ENCODE data around the gene PLCG2. TPM values are rescaled to one million over a fixed set of nuclear protein-coding genes. Genes with fewer than 3 reads are reported as not detected.

Gene PLCG2
- total RNA-seq, 1 experiment from 2014 or later = 3.5 TPM

GRCh38 chr16:81910366-81910885 lies 131.3 kb downstream of the PLCG2 start:
- ATAC-seq (no peak), DNase-seq (no peak)
- no peaks in the 10 kb centered on the region for H3K9me2 ChIP-seq (replicated peaks; ENCODE audit: low read length)
- H3K27me3 ChIP-seq (ENCODE audit: low read length) = no peaks in the 10 kb centered on the region
- no peak overlapping the region for H3K4me2 ChIP-seq (ENCODE audit: low read length)
- no peaks in the 10 kb centered on the region for H3K36me3 ChIP-seq (ENCODE audit: low read depth, low read length)
- no peak overlapping the region for H2AFZ ChIP-seq (ENCODE audit: low read length)
- intact Hi-C loops (cut with micrococcal nuclease) = no loop called here
- BruUV-seq (replicated peaks) = no TSS peak
- no peaks in the 10 kb centered on the region for H3F3A ChIP-seq (ENCODE audit: low read length, unreplicated experiment)
- CTCF ChIA-PET = no interaction called here
- TF ChIP-seq EZH2phosphoT487 (IDR thresholded peaks at IDR 0.05; ENCODE audit: borderline replicate concordance, low read length) (no peak), EZH2 (IDR thresholded peaks at IDR 0.05; ENCODE audit: low read length, unreplicated experiment) (no peak), CTCF (conservative IDR thresholded peaks at IDR 0.05; ENCODE audit: low read depth, low read length) (no peak)
- no peak overlapping the region for H3K9ac ChIP-seq (ENCODE audit: low read length)
- no peaks in the 10 kb centered on the region for H4K20me1 ChIP-seq (ENCODE audit: low read length)
- POLR2A ChIA-PET (ENCODE audit: unreplicated experiment) = no interaction called here
- no peaks in the 10 kb centered on the region for H3K79me2 ChIP-seq (ENCODE audit: low read length)
- no peaks in the 10 kb centered on the region for H3K9me3 ChIP-seq (ENCODE audit: low read length)
- H3K4me3 ChIP-seq (ENCODE audit: low read length) = no peak overlapping the region
- H3K27ac ChIP-seq (ENCODE audit: low read length) = no peak overlapping the region
- H3K4me1 ChIP-seq (ENCODE audit: insufficient read depth, low read length) = no peaks in the 10 kb centered on the region

- intact Hi-C loops (cut with micrococcal nuclease) = no loop called here
- no peak overlapping the region for H2AFZ ChIP-seq (ENCODE audit: low read length)
- no peak overlapping the region for H3K9ac ChIP-seq (ENCODE audit: low read length)
- H3K27me3 ChIP-seq (ENCODE audit: low read length) = no peaks in the 10 kb centered on the region
- no peak overlapping the region for H3K27ac ChIP-seq (ENCODE audit: low read length)
- POLR2A ChIA-PET (ENCODE audit: unreplicated experiment) = no interaction called here
- CTCF ChIA-PET = no interaction called here
- DNase-seq = no peak
- no peaks in the 10 kb centered on the region for H4K20me1 ChIP-seq (ENCODE audit: low read length)
- no peaks in the 10 kb centered on the region for H3K36me3 ChIP-seq (ENCODE audit: low read depth, low read length)
- ATAC-seq = no peak
- BruUV-seq (replicated peaks) = no TSS peak
- TF ChIP-seq EZH2phosphoT487 (IDR thresholded peaks at IDR 0.05; ENCODE audit: borderline replicate concordance, low read length) (no peak), CTCF (conservative IDR thresholded peaks at IDR 0.05; ENCODE audit: low read depth, low read length) (no peak), EZH2 (IDR thresholded peaks at IDR 0.05; ENCODE audit: low read length, unreplicated experiment) (no peak)
- H3K9me3 ChIP-seq (ENCODE audit: low read length) = no peaks in the 10 kb centered on the region
- no peaks in the 10 kb centered on the region for H3K9me2 ChIP-seq (replicated peaks; ENCODE audit: low read length)
- no peaks in the 10 kb centered on the region for H3F3A ChIP-seq (ENCODE audit: low read length, unreplicated experiment)
- H3K4me3 ChIP-seq (ENCODE audit: low read length) = no peak overlapping the region
- no peaks in the 10 kb centered on the region for H3K79me2 ChIP-seq (ENCODE audit: low read length)
- no peaks in the 10 kb centered on the region for H3K4me1 ChIP-seq (ENCODE audit: insufficient read depth, low read length)
- H3K4me2 ChIP-seq (ENCODE audit: low read length) = no peak overlapping the region
Measured at GRCh38 chr16:81912395-81912794, 133.3 kb downstream of the PLCG2 start.

GRCh38 chr16:81913222-81913621 lies 134.1 kb downstream of the PLCG2 start:
- ATAC-seq (no peak), DNase-seq (no peak)
- H3F3A ChIP-seq (ENCODE audit: low read length, unreplicated experiment) = no peaks in the 10 kb centered on the region
- no peaks in the 10 kb centered on the region for H3K4me1 ChIP-seq (ENCODE audit: insufficient read depth, low read length)
- no TSS peak for BruUV-seq (replicated peaks)
- H3K4me3 ChIP-seq (ENCODE audit: low read length) = no peak overlapping the region
- no peak overlapping the region for H3K27ac ChIP-seq (ENCODE audit: low read length)
- intact Hi-C loops (cut with micrococcal nuclease) = no loop called here
- H4K20me1 ChIP-seq (ENCODE audit: low read length) = no peaks in the 10 kb centered on the region
- H3K79me2 ChIP-seq (ENCODE audit: low read length) = no peaks in the 10 kb centered on the region
- ChIA-PET CTCF (no interaction called here), POLR2A (ENCODE audit: unreplicated experiment) (no interaction called here)
- no peaks in the 10 kb centered on the region for H3K27me3 ChIP-seq (ENCODE audit: low read length)
- H3K9me2 ChIP-seq (replicated peaks; ENCODE audit: low read length) = no peaks in the 10 kb centered on the region
- H3K9me3 ChIP-seq (ENCODE audit: low read length) = no peaks in the 10 kb centered on the region
- no peaks in the 10 kb centered on the region for H3K36me3 ChIP-seq (ENCODE audit: low read depth, low read length)
- no peak overlapping the region for H3K4me2 ChIP-seq (ENCODE audit: low read length)
- no peak overlapping the region for H3K9ac ChIP-seq (ENCODE audit: low read length)
- H2AFZ ChIP-seq (ENCODE audit: low read length) = no peak overlapping the region
- no peak for TF ChIP-seq EZH2phosphoT487 (IDR thresholded peaks at IDR 0.05; ENCODE audit: borderline replicate concordance, low read length)
- no peak for TF ChIP-seq CTCF (conservative IDR thresholded peaks at IDR 0.05; ENCODE audit: low read depth, low read length)
- TF ChIP-seq EZH2 (IDR thresholded peaks at IDR 0.05; ENCODE audit: low read length, unreplicated experiment) = no peak
